ENCODE results near the gene CHRM4. TPM values are rescaled to one million over a fixed set of nuclear protein-coding genes. Genes with fewer than 3 reads are reported as not detected.

The CHRM4 gene
- total RNA-seq, 5 donors from 2014 or later (not counting 1 experiment from before 2014, with no cell fraction given): 0.18 to 3.9 (median 1.5) TPM; not detected in 1

GRCh38 chr11:46377831-46378230 lies 13.7 kb downstream of the CHRM4 start:
- DNase-seq (no peak), ATAC-seq (replicated peaks in 1 of 4) (no peak)
- Mint-ChIP-seq H3K9me3 (no peaks in the 10 kb centered on the region), H3K27ac (peak overlapping the region in 1 of 2 donors; percentile 17), H3K27me3 (peaks cover 0 to 5% of the 10 kb centered on the region in 2 donors), H3K4me3 (no peak overlapping the region), H3K4me1 (peaks cover 7 to 11% (median 10%) of the 10 kb centered on the region in 3 donors), H3K36me3 (peaks cover 25% of the 10 kb centered on the region)
- Histone ChIP-seq H3K9me3 (no peaks in the 10 kb centered on the region), H3K4me1 (ENCODE audit: control insufficient read depth in 1 of 2, extremely low read depth in 1 of 2, insufficient read depth in 2 of 2, low read length in 2 of 2) (peaks cover 6 to 33% of the 10 kb centered on the region in 2 experiments), H3K27me3 (replicated peaks in 1 of 2; ENCODE audit: control insufficient read depth in 2 of 2, extremely low read depth in 1 of 2, insufficient read depth in 2 of 2, low read length in 1 of 2) (peaks cover 0 to 14% of the 10 kb centered on the region in 2 experiments), H3K27ac (ENCODE audit: low read length) (no peak overlapping the region), H3K4me3 (ENCODE audit: control insufficient read depth in 1 of 2, extremely low read depth in 1 of 2, low read length in 1 of 2) (no peak overlapping the region), H3K36me3 (ENCODE audit: control insufficient read depth in 2 of 2, extremely low read depth in 1 of 2, insufficient read depth in 1 of 2, low read length in 1 of 2) (peaks cover 26 to 48% of the 10 kb centered on the region in 2 donors)
- CTCF ChIA-PET: interaction anchor here (0.6 to 0.9 kb wide), 2 partner anchors 9 to 63 kb away, joined by 3 to 4 read pairs; no protein-coding TSS in a partner anchor
- WGBS (ENCODE audit: insufficient coverage): 75% methylated on average over 1 of the region's 5 CpGs
- POLR2A ChIA-PET: no interaction called here

GRCh38 chr11:46377290-46377689 lies 14.3 kb downstream of the CHRM4 start:
- ChIA-PET CTCF (no interaction called here), POLR2A (interaction anchor here in 1 of 2 donors (0.7 kb wide), 1 partner anchor 12 kb away, joined by 3 read pairs; no protein-coding TSS in a partner anchor)
- Histone ChIP-seq H3K4me1 (ENCODE audit: control insufficient read depth in 1 of 2, extremely low read depth in 1 of 2, insufficient read depth in 2 of 2, low read length in 2 of 2) (peaks cover 5 to 28% of the 10 kb centered on the region in 2 experiments), H3K4me3 (ENCODE audit: control insufficient read depth in 1 of 2, extremely low read depth in 1 of 2, low read length in 1 of 2) (no peak overlapping the region), H3K9me3 (no peaks in the 10 kb centered on the region), H3K36me3 (ENCODE audit: control insufficient read depth in 2 of 2, extremely low read depth in 1 of 2, insufficient read depth in 1 of 2, low read length in 1 of 2) (peaks cover 31 to 53% of the 10 kb centered on the region in 2 donors), H3K27ac (ENCODE audit: low read length) (no peak overlapping the region), H3K27me3 (replicated peaks in 1 of 2; ENCODE audit: control insufficient read depth in 2 of 2, extremely low read depth in 1 of 2, insufficient read depth in 2 of 2, low read length in 1 of 2) (peaks cover 0 to 9% of the 10 kb centered on the region in 2 experiments)
- 98% methylated on average over 10 of the region's 11 CpGs for WGBS (ENCODE audit: insufficient coverage)
- H3K9me3 Mint-ChIP-seq: no peaks in the 10 kb centered on the region
- DNase-seq (no peak), ATAC-seq (replicated peaks in 1 of 4) (no peak)
- H3K27ac Mint-ChIP-seq: no peak overlapping the region
- peaks cover 26% of the 10 kb centered on the region for H3K36me3 Mint-ChIP-seq
- peaks cover 0 to 5% of the 10 kb centered on the region in 2 donors for H3K27me3 Mint-ChIP-seq
- H3K4me3 Mint-ChIP-seq: no peak overlapping the region
- H3K4me1 Mint-ChIP-seq: peaks cover 7 to 11% (median 10%) of the 10 kb centered on the region in 3 donors

- POLR2A ChIA-PET: interaction anchor here (0.7 kb wide), 2 partner anchors 11 to 163 kb away, joined by 3 read pairs; no protein-coding TSS in a partner anchor
- no peaks in the 10 kb centered on the region for H3K9me3 Mint-ChIP-seq
- WGBS (ENCODE audit: insufficient coverage): 95% methylated on average over 19 of the region's 19 CpGs
- H3K4me1 ChIP-seq (ENCODE audit: control insufficient read depth in 1 of 2, extremely low read depth in 1 of 2, insufficient read depth in 2 of 2, low read length in 2 of 2): peaks cover 0 to 21% of the 10 kb centered on the region in 2 experiments
- no peaks in the 10 kb centered on the region for H3K9me3 ChIP-seq
- H3K27ac Mint-ChIP-seq: no peak overlapping the region
- H3K4me1 Mint-ChIP-seq: peaks cover 2 to 10% (median 8%) of the 10 kb centered on the region in 3 donors
- DNase-seq: no peak
- peaks cover 0 to 3% of the 10 kb centered on the region in 2 experiments for H3K27me3 ChIP-seq (replicated peaks in 1 of 2; ENCODE audit: control insufficient read depth in 2 of 2, extremely low read depth in 1 of 2, insufficient read depth in 2 of 2, low read length in 1 of 2)
- H3K27me3 Mint-ChIP-seq: no peaks in the 10 kb centered on the region
- ATAC-seq (replicated peaks in 1 of 4): no peak
- H3K36me3 Mint-ChIP-seq: peaks cover 28% of the 10 kb centered on the region
- CTCF ChIA-PET: no interaction called here
- no peak overlapping the region for H3K4me3 ChIP-seq (ENCODE audit: control insufficient read depth in 1 of 2, extremely low read depth in 1 of 2, low read length in 1 of 2)
- H3K27ac ChIP-seq (ENCODE audit: low read length): no peak overlapping the region
- no peak overlapping the region for H3K4me3 Mint-ChIP-seq
- H3K36me3 ChIP-seq (ENCODE audit: control insufficient read depth in 2 of 2, extremely low read depth in 1 of 2, insufficient read depth in 1 of 2, low read length in 1 of 2): peaks cover 40 to 61% of the 10 kb centered on the region in 2 donors
Observed at GRCh38 chr11:46376258-46377050, 15.1 kb downstream of the CHRM4 start.

GRCh38 chr11:46375392-46376101 lies 16.0 kb downstream of the CHRM4 start:
- peaks cover 46 to 68% of the 10 kb centered on the region in 2 donors for H3K36me3 ChIP-seq (ENCODE audit: control insufficient read depth in 2 of 2, extremely low read depth in 1 of 2, insufficient read depth in 1 of 2, low read length in 1 of 2)
- ChIA-PET CTCF (no interaction called here), POLR2A (no interaction called here)

GRCh38 chr11:46374815-46375214 lies 16.8 kb downstream of the CHRM4 start:
- 95% methylated on average over 15 of the region's 15 CpGs for WGBS (ENCODE audit: insufficient coverage)
- DNase-seq: no peak
- H3K27ac Mint-ChIP-seq: no peak overlapping the region
- Histone ChIP-seq H3K27me3 (replicated peaks in 1 of 2; ENCODE audit: control insufficient read depth in 2 of 2, extremely low read depth in 1 of 2, insufficient read depth in 2 of 2, low read length in 1 of 2) (no peaks in the 10 kb centered on the region), H3K36me3 (ENCODE audit: control insufficient read depth in 2 of 2, extremely low read depth in 1 of 2, insufficient read depth in 1 of 2, low read length in 1 of 2) (peaks cover 51 to 75% of the 10 kb centered on the region in 2 donors), H3K4me1 (ENCODE audit: control insufficient read depth in 1 of 2, extremely low read depth in 1 of 2, insufficient read depth in 2 of 2, low read length in 2 of 2) (peaks cover 0 to 11% of the 10 kb centered on the region in 2 experiments), H3K27ac (ENCODE audit: low read length) (no peak overlapping the region), H3K4me3 (ENCODE audit: control insufficient read depth in 1 of 2, extremely low read depth in 1 of 2, low read length in 1 of 2) (no peak overlapping the region), H3K9me3 (no peaks in the 10 kb centered on the region)
- H3K4me1 Mint-ChIP-seq: peaks cover 0 to 10% (median 9%) of the 10 kb centered on the region in 3 donors
- ATAC-seq (replicated peaks in 1 of 4): no peak
- no peak overlapping the region for H3K4me3 Mint-ChIP-seq
- H3K9me3 Mint-ChIP-seq: no peaks in the 10 kb centered on the region
- CTCF ChIA-PET: no interaction called here
- peaks cover 31% of the 10 kb centered on the region for H3K36me3 Mint-ChIP-seq
- no peaks in the 10 kb centered on the region for H3K27me3 Mint-ChIP-seq
- POLR2A ChIA-PET: no interaction called here

More at GRCh38 chr11:46375392-46376101, 16.0 kb downstream of the CHRM4 start:
- Mint-ChIP-seq H3K4me3 (no peak overlapping the region), H3K4me1 (peaks cover 2 to 10% (median 8%) of the 10 kb centered on the region in 3 donors), H3K9me3 (no peaks in the 10 kb centered on the region), H3K27ac (no peak overlapping the region), H3K36me3 (peaks cover 28% of the 10 kb centered on the region), H3K27me3 (no peaks in the 10 kb centered on the region)
- Histone ChIP-seq H3K4me1 (ENCODE audit: control insufficient read depth in 1 of 2, extremely low read depth in 1 of 2, insufficient read depth in 2 of 2, low read length in 2 of 2) (peaks cover 0 to 15% of the 10 kb centered on the region in 2 experiments), H3K4me3 (ENCODE audit: control insufficient read depth in 1 of 2, extremely low read depth in 1 of 2, low read length in 1 of 2) (no peak overlapping the region), H3K9me3 (no peaks in the 10 kb centered on the region), H3K27ac (ENCODE audit: low read length) (no peak overlapping the region), H3K27me3 (replicated peaks in 1 of 2; ENCODE audit: control insufficient read depth in 2 of 2, extremely low read depth in 1 of 2, insufficient read depth in 2 of 2, low read length in 1 of 2) (no peaks in the 10 kb centered on the region)
- 93% methylated on average over 36 of the region's 38 CpGs for WGBS (ENCODE audit: insufficient coverage)
- ATAC-seq (replicated peaks in 1 of 4) (no peak), DNase-seq (no peak)

Measured in T-cell (primary cell).